Chondrocyte (in vitro differentiated cells): ENCODE results near the gene PLSCR1. TPM values are rescaled to one million over a fixed set of nuclear protein-coding genes. Genes with fewer than 3 reads are reported as not detected.

Experiments used
- DNase-seq: peaks from one replicate; pipeline ENCODE4 v3.0.0; 2021; ENCODE audit warnings: mixed read lengths, low spot score
- H3K27ac Mint-ChIP-seq: one replicate; pipeline ENCODE4 v1.8.0; 2021; ENCODE audit warnings: mild to moderate bottlenecking, moderate library complexity, mixed read lengths; ENCODE audit not compliant: unreplicated experiment
- H3K27me3 Mint-ChIP-seq: 2 replicates; pipeline ENCODE4 v1.8.0; 2021; ENCODE audit warnings: low read depth, mixed read lengths
- H3K36me3 Mint-ChIP-seq: 2 replicates; pipeline ENCODE4 v1.8.0; 2021; ENCODE audit warnings: low read depth, mixed read lengths
- H3K4me1 Mint-ChIP-seq: 2 replicates; pipeline ENCODE4 v1.8.0; 2021; ENCODE audit warnings: low read depth, mild to moderate bottlenecking, mixed read lengths
- H3K4me3 Mint-ChIP-seq: one replicate; pipeline ENCODE4 v1.8.0; 2021; ENCODE audit warnings: mild to moderate bottlenecking, moderate library complexity, mixed read lengths; ENCODE audit not compliant: unreplicated experiment
- H3K9me3 Mint-ChIP-seq: 2 replicates; pipeline ENCODE4 v1.8.0; 2021; ENCODE audit warnings: low read depth, mixed read lengths
- total RNA-seq: library from RNA; stranded (reverse); gene quantifications from 3 replicates; pipeline ENCODE4 v1.2.1, GENCODE V29; 2021
- TF ChIP-seq, protein P1 (sequence below): fragments of 200-600 bp; sonication (generic); IDR thresholded peaks from 2 replicates; pipeline ENCODE4 v1.5.0; 2021; ENCODE audit warnings: antibody characterized with exemption, mild to moderate bottlenecking, moderate library complexity

Gene PLSCR1
- total RNA-seq, 1 donor from 2014 or later: 21.5 TPM

DNA sequence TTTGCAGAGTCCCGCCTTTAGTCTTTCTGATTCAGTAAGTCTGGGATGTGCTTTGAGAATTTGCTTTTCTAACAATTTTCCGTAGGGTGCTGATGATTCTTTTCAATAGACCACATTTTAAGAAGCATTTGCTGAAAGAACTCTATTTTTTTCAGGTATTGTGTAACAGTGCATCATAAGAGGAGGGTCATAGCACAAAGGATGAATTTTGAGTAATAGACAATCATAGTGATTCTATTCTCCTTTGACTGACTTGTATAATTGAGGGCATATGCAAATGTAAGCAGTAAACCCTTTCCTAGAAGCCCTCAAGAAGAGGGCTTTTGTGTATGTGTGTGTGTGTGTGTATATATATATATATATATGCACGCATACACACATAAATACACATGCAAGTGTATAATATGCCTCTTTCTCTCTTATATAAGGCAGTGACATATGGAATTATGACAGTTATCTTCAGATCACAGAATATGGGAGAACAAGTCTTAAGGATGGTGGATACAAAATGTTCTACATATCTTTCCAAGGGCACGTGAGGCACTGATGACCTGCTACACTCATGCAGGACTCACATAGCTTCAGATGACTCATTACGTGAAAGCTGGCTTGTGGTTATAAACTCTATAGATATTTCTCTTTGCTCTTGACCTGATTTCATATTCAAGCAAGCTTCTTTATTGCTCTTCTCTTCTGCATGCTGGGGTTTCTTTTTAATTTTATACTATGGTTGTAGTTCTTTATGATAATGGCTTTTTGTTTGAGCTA, 6.5 kb upstream of the PLSCR1 start:
- Mint-ChIP-seq H3K27ac (no peak overlapping the region), H3K9me3 (no peaks in the 10 kb centered on the region), H3K36me3 (no peaks in the 10 kb centered on the region), H3K4me3 (no peak overlapping the region), H3K27me3 (no peaks in the 10 kb centered on the region), H3K4me1 (peaks cover 18% of the 10 kb centered on the region)
- no peak for DNase-seq
- TF ChIP-seq, protein P1, sequence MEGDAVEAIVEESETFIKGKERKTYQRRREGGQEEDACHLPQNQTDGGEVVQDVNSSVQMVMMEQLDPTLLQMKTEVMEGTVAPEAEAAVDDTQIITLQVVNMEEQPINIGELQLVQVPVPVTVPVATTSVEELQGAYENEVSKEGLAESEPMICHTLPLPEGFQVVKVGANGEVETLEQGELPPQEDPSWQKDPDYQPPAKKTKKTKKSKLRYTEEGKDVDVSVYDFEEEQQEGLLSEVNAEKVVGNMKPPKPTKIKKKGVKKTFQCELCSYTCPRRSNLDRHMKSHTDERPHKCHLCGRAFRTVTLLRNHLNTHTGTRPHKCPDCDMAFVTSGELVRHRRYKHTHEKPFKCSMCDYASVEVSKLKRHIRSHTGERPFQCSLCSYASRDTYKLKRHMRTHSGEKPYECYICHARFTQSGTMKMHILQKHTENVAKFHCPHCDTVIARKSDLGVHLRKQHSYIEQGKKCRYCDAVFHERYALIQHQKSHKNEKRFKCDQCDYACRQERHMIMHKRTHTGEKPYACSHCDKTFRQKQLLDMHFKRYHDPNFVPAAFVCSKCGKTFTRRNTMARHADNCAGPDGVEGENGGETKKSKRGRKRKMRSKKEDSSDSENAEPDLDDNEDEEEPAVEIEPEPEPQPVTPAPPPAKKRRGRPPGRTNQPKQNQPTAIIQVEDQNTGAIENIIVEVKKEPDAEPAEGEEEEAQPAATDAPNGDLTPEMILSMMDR: no peak

DNA sequence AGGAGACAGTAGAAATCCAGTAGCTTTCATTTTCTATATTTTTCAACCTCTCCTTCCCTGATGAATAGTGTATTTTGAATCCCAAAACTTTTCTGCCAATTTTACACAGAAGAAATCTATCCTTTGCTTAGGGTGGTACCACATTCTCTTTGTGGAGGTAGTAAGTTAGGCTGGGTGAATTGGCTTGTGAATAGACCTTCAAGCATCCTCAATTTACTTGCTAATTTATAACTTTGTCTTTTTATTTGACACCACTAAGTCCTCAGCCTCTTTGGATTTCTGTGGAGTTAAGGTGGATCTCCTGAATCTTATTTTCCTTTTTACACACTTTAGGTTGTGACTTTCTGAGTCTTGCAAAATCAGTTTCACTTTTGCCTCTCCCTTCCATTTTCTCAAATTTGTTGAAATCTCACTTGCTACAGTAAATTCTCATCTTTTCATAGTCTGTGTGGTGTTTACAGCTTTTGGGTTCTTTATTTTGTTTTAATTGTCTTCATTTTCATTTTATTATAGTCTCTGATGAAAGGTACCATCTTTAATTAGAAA, 5.7 kb upstream of the PLSCR1 start:
- no peak overlapping the region for H3K4me3 Mint-ChIP-seq
- H3K36me3 Mint-ChIP-seq: no peaks in the 10 kb centered on the region
- no peaks in the 10 kb centered on the region for H3K9me3 Mint-ChIP-seq
- H3K4me1 Mint-ChIP-seq: peaks cover 20% of the 10 kb centered on the region
- TF ChIP-seq, protein P1: no peak
- no peak for DNase-seq
- no peak overlapping the region for H3K27ac Mint-ChIP-seq
- no peaks in the 10 kb centered on the region for H3K27me3 Mint-ChIP-seq

DNA sequence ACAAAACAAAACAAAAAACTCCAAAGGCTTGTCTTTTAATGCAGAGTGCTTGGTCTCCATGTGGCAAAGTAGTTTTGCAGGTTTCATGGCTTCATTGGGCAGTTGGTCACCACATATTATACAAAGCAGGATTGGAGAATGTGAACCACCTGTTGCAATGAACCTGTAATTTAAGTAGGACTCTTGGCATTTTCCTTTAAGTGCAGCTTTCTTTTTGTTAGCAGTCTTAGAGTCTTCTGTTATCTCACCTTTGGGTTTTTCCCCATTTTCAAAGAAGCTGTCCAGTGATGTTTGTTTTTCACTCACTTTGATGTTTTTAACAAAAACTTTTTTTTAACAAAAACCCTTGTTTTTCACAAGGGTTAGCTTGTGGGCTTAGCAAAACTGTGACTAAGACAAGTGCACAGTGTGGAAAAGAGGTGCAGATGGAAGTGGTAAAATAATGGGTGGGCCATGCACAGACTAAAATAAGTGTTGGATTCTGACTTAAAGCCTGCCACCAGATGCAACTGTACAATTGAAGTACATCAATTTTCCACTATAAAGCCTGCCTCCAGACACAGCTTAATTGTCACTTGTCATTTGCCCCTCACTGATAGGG, 2.9 kb upstream of the PLSCR1 start:
- Mint-ChIP-seq H3K27ac (no peak overlapping the region), H3K4me3 (no peak overlapping the region), H3K36me3 (no peaks in the 10 kb centered on the region), H3K9me3 (no peaks in the 10 kb centered on the region), H3K4me1 (peaks cover 28% of the 10 kb centered on the region), H3K27me3 (no peaks in the 10 kb centered on the region)
- TF ChIP-seq, protein P1: no peak
- DNase-seq: no peak

DNA sequence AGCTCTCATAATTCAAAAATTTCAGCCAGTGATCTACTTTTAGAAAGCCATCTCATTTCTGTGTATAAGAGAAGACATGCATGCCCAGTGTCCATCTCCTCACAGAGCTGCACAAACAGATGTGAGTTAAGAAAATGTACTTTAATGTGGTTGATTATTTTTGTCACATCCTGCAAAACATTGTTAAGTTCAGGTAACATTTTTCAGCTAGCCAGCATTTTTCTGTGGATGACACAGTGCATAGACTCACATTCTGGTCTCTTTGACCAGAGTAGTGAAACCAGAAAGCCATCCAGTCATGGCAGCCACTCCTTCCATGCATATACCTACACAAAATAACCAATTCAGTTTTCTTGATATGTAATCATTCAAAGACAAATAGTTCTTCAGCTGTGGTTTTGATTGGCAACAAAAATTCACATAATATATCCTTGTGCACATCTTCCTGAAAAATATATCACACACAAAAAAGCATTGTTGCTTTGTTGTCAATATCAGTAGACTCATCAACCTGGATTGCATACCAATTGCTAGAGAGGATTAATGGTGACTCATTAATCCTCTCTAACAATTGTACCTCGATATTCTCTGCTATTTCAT, 2.1 kb upstream of the PLSCR1 start:
- TF ChIP-seq, protein P1: no peak
- no peaks in the 10 kb centered on the region for H3K36me3 Mint-ChIP-seq
- H3K27me3 Mint-ChIP-seq: no peaks in the 10 kb centered on the region
- DNase-seq: no peak
- H3K9me3 Mint-ChIP-seq: no peaks in the 10 kb centered on the region
- no peak overlapping the region for H3K4me3 Mint-ChIP-seq
- peaks cover 35% of the 10 kb centered on the region for H3K4me1 Mint-ChIP-seq
- no peak overlapping the region for H3K27ac Mint-ChIP-seq

DNA sequence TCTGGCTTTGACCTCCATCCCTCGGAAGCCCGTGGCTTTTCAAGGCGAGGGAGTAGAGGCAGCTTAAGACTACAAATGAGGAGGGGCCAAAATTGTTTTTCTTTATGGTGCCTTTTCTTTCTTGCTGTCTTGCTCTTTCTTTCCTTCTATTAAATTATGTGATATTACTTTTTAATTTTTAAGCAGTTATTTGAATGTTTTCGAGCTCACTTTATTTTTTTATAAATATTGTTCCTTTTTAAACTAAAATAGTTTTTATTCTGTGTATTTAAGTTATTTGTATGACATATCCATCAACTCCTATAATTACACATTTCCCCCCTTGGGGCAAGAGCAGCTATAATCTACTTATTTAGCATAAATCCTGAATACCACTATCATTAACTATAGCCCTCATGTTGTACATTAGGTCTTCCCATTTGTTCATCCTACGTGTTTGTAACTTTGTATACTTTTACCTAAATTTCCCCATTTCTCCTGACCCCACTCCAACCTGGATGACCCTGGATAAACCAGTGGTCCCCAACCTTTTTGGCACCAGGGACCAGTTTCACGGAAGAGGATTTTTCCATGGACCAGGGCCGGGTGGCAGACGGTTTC, 622 bp upstream of the PLSCR1 start:
- Mint-ChIP-seq H3K4me3 (peak overlapping the region; percentile 89), H3K27me3 (no peaks in the 10 kb centered on the region), H3K9me3 (no peaks in the 10 kb centered on the region), H3K4me1 (peaks cover 31% of the 10 kb centered on the region), H3K36me3 (no peaks in the 10 kb centered on the region), H3K27ac (peak overlapping the region; percentile 95)
- TF ChIP-seq, protein P1: no peak
- no peak for DNase-seq
